Dermis blood vessel endothelial cell (primary cell): Measurements from ENCODE around the gene DENND2C. TPM values are rescaled to one million over a fixed set of nuclear protein-coding genes. Genes with fewer than 3 reads are reported as not detected.

Experiments used
- DNase-seq: peaks from one replicate; pipeline ENCODE4 v3.0.0; 2010
- total RNA-seq: library from RNA; depleted of rRNA; stranded (reverse); fragments of >200 nt; gene quantifications from 2 replicates; pipeline ENCODE4 v1.2.3, GENCODE V29; 2014

Gene DENND2C
- 2.9 and 4.0 TPM in 2 replicates for total RNA-seq

DNA sequence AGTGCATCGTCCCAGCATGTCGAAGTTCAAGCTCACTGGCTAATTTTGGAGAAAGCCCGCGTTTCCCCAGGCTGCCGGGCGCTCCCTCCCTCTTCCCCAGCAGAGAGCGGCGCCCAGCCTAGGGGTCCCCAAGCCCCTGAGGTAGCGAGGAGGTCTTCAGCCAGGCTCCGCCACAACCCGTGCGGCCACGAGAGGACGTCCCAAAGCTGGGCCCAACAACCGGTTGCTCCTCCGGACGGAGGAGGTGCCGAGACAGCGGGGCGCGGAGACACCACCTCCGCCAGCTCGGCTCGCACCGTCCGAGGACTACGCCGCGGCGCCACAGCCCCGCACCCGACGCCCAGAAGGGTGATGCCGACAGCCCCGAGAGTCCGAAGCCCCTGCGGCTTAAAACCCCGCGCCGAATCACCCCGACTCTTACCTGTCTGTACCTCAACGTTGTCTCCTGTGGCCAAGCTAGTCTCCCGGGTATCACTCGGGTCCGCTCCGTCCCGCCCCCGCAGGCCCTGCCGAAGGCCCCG lies at the start of gene DENND2C:
TSS of gene DENND2C (minus strand) at position 488 of the 521 bp plus-strand sequence. CDS start 44,065 bp downstream, outside the sequence.
- DNase-seq = no peak

- DNase-seq = no peak
Observed at GRCh38 chr1:114719424-114719787, 49.6 kb upstream of the DENND2C start.

DNA sequence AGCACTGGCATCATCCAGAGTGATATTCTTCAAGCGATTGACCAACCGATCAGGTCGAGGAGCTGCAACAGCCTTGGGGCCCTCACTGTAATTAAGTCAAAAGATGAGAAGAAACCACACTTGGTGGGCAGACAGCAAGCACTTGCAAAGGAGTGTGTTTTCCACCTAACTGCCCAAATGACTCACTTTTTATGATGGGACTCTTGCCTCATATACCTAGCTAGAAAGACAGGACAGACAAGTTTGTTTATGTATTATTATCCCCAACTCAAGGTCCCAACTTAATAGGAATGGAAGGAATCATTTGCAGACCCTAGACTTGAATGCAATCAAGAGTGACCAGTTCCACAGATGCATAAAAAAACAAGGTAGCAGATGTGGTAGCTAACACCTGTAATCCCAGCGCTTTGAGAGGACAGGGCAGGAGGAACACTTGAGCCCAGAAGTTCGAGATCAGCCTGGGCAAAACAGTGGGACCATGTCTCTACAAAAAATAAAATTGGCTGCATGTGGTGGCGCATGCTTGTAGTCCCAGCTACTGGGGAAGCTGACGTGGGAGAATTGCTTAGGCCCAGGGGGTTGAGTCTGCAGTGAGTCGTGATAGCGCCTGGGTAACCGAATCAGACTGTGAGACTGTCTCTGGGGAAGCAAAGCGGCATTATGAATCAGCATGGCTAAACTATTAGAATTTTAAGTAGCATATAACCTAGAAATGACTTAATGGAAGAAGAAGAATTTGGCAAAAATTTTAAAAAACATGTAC lies 49.0 kb upstream of the DENND2C start:
- no peak for DNase-seq

GRCh38 chr1:114716304-114717170 lies 46.7 kb upstream of the DENND2C start, which contains the start of gene NRAS:
TSS of gene NRAS (minus strand) at chr1:114716771. CDS start at chr1:114716160, 611 bp downstream.
- peak; percentile 95 for DNase-seq

DNA sequence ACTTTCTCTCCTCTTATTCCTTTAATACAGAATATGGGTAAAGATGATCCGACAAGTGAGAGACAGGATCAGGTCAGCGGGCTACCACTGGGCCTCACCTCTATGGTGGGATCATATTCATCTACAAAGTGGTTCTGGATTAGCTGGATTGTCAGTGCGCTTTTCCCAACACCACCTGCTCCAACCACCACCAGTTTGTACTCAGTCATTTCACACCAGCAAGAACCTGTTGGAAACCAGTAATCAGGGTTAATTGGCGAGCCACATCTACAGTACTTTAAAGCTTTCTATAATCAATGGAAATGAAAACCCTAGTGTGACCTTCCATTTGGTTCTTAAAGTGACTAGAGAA lies 46.1 kb upstream of the DENND2C start:
- no peak for DNase-seq

GRCh38 chr1:114712977-114713376 lies 43.1 kb upstream of the DENND2C start:
- DNase-seq = no peak

GRCh38 chr1:114710360-114710759 lies 40.5 kb upstream of the DENND2C start:
- no peak for DNase-seq

- DNase-seq = no peak
Observed at GRCh38 chr1:114707604-114708003, 37.8 kb upstream of the DENND2C start.

GRCh38 chr1:114703242-114703641 lies 33.4 kb upstream of the DENND2C start:
- DNase-seq = no peak

DNA sequence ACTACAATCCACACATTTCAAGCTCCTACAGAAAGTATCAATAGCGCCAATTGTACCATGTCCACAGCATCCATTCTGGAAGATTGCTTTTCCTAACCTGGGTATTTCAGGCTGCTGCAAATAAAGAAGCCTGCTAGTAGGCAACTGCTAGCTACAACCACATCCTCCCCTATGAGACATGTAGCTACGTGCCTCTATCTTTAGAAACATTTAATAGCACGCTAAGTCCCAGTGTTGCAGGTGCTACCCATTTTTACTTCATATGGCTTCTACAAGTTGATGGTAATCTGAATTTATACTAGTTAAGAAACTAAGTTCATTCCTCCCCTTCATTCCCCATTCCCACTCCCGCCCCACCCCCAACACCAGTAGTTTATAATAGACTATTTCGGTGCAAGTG lies 32.9 kb upstream of the DENND2C start:
- DNase-seq = no peak

- no peak for DNase-seq
Observed at GRCh38 chr1:114701931-114702330, 32.1 kb upstream of the DENND2C start.

DNA sequence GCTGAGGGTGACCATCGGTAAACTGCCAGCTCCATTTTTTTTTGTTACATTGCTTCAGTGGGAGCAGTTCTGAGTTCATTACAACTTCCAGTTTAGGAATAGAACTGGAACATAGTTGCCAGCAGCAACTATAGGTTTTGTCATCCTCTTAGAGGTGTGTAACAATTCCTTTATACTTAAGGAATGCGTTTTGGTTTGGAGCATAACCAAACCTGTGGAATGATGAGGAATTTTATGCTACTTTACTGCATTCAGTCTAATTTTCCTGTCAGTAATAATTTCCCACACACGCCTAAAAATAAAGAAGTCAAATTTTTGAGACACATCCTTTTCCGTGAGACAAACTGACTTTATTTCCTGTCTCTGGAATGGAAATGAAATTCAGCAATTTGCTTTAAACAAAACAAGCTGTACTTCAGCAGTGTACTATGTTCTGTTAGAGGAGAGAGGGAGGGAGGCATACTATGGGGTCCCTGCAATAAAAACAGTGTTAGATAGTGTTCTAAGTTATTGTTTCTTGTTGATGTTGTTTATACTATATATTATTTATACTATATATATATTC lies 30.3 kb upstream of the DENND2C start:
- DNase-seq = peak; percentile 5

DNA sequence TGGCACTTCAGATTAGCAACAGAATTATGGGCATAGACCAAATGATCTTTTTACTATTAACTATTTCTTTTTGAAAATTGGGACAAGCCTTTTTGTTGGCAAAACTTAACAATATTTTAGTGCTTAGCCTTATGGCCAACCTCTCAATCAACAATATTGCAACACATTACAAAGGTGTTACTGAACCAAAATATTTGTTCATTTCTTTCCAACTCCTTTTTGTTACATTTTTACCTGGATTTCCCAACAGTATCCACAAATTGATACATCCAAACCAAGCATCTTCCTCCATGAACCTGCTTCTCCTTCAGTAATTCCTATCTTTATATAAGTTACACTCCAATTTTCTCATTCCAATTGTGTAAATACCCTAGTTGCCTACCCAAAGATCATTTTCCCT lies 27.0 kb upstream of the DENND2C start:
- DNase-seq = no peak

- DNase-seq = no peak
Observed at GRCh38 chr1:114695430-114696058, 25.7 kb upstream of the DENND2C start, which contains the start of gene AMPD1. TSS of gene AMPD1 (minus strand) at chr1:114695546. CDS start at chr1:114695471, 75 bp downstream.

DNA sequence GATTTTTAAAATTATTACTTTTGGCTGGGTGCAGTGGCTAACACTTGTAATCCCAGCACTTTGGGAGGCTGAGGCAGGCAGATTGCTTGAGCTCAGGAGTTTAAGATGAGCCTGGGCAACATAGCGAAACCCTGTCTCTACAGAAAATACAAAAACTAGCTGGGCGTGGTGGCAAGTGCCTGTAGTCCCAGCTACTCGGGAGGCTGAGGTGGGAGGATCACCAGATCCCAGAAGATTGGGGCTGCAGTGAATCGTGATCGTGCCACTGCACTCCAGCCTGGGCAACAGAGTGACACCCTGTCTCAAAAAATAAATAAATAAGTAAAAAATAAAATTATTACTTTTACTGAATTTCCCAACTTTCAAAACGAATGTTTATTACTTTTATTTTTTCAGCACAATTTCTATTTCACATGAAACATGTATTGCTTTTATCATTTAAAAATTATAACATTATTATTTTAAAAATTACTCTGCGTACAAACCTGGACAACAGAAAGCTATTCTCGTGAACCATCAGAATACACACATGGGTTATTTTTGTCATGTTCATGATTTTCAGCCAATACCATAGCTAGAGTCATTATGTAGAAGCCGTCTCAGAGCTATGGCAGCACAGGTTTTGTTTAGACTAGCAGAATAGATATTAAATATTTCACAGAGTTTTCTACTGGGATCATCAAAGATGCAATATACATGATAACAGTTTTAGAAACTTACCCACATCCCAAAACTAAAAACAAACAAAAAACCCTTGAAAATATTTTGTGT lies 24.9 kb upstream of the DENND2C start:
- no peak for DNase-seq

GRCh38 chr1:114692947-114693346 lies 23.1 kb upstream of the DENND2C start:
- DNase-seq = no peak

GRCh38 chr1:114691061-114691460 lies 21.2 kb upstream of the DENND2C start:
- DNase-seq = no peak

GRCh38 chr1:114690148-114690547 lies 20.3 kb upstream of the DENND2C start:
- DNase-seq = no peak

DNA sequence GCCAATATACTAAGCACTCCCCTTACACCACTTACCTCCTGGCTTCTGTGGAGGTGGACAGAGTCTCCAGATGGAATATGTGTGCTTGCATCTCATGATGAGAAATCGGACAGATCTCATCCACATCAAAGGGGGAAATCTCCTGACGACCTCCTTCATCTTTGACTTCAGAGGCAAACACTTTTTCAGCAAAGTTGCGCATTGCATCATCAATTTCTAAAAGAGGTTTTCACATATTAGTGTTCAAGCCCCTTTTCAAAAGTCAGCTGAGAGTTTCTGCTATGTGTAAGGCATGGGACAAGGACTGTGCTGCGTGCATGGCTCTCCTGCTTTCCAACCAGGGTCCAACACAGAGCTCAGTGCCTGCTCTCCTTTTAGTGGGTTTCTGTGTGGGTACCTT lies 18.7 kb upstream of the DENND2C start:
- DNase-seq = no peak

DNA sequence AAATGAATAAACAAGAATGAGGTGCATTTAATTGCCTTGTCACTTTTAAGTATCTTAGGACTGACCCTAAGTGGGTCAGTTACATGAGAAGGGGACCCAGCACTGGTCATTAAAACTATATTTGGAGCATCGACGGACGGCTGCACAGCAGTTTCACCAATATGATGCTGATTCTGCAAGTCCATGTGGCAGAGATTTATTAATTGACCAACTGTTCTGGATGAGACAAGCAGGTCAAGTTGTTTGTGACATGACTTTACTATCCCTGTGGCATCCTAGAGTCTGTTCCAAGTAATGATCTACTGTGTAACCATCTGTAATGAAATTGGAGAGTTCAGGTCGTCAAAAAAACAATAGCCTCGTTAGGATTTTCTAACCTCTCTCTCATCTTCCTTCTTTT lies 16.0 kb upstream of the DENND2C start:
- no peak for DNase-seq

GRCh38 chr1:114677691-114678090 lies 7.8 kb upstream of the DENND2C start:
- no peak for DNase-seq

DNA sequence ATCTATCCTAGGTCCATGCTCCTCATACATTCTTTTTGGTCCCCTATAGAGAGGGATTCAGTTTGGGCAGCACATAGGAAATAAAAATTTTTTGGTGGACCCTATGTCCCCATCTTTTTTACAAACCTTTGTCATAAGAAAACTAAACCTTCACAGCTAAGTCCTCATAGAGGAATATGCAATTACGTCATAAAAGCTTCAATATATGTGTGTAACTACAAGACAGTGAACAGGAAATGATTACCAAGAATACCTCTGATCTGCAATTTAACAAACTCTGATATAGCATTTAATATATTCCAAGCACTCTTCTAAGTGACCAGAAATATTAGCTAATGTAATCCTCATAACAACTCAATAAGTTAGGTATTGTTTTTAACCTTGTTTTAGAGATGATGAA lies 6.3 kb upstream of the DENND2C start:
- DNase-seq = no peak
